OCI-LY1 (cell line): ENCODE measurements around the gene INO80E.

Experiments
- H2AFZ ChIP-seq: fragments of 200-600 bp; sonication (generic), shearing (Covaris generic); 2 replicates; pipeline ENCODE4 v1.6.0; 2014; ENCODE audit warnings: antibody characterized with exemption, mild to moderate bottlenecking, low read length
- H3F3A ChIP-seq: fragments of 200-600 bp; sonication (generic), shearing (Covaris generic); 2 replicates; pipeline ENCODE4 v1.6.0; 2014; ENCODE audit warnings: mild to moderate bottlenecking, antibody characterized with exemption, low read length, moderate library complexity; ENCODE audit not compliant: insufficient read depth
- H3K27ac ChIP-seq: fragments of 200-600 bp; sonication (generic); 2 replicates; pipeline ENCODE4 v1.5.1; 2014; ENCODE audit warnings: low read length, mixed run types, mild to moderate bottlenecking, low read depth; ENCODE audit not compliant: poor library complexity, severe bottlenecking
- H3K27me3 ChIP-seq: fragments of 200-600 bp; sonication (generic); 2 replicates; pipeline ENCODE4 v1.6.0; 2014; ENCODE audit warnings: antibody characterized with exemption, mild to moderate bottlenecking, low read length, moderate library complexity; ENCODE audit not compliant: insufficient read depth
- H3K36me3 ChIP-seq: fragments of 200-600 bp; sonication (generic); 2 replicates; pipeline ENCODE4 v1.6.1; 2014; ENCODE audit warnings: mild to moderate bottlenecking, antibody characterized with exemption, low read length, moderate library complexity, mixed read lengths; ENCODE audit not compliant: insufficient read depth
- H3K4me1 ChIP-seq: fragments of 200-600 bp; sonication (generic); 2 replicates; pipeline ENCODE4 v1.5.1; 2014; ENCODE audit warnings: mild to moderate bottlenecking, low read length, moderate library complexity; ENCODE audit not compliant: insufficient read depth, severe bottlenecking
- H3K4me2 ChIP-seq: fragments of 200-600 bp; sonication (generic), shearing (Covaris generic); 2 replicates; pipeline ENCODE4 v1.6.1; 2014; ENCODE audit warnings: low read length
- H3K4me3 ChIP-seq: fragments of 200-600 bp; sonication (generic); 2 replicates; pipeline ENCODE4 v1.5.1; 2014; ENCODE audit warnings: low read length, low read depth, mild to moderate bottlenecking, mixed read lengths; ENCODE audit not compliant: poor library complexity, severe bottlenecking
- H3K79me2 ChIP-seq: fragments of 200-600 bp; shearing (Covaris generic); 2 replicates; pipeline ENCODE4 v1.6.1; 2016; ENCODE audit warnings: mixed run types, low read length, mixed read lengths; ENCODE audit not compliant: insufficient read depth
- H3K9ac ChIP-seq: fragments of 200-600 bp; sonication (generic), shearing (Covaris generic); 2 replicates; pipeline ENCODE4 v1.6.1; 2014; ENCODE audit warnings: mild to moderate bottlenecking, low read length, mixed read lengths
- H3K9me2 ChIP-seq: fragments of 200-600 bp; sonication (generic), shearing (Covaris generic); 2 replicates; pipeline ENCODE4 v1.6.1; 2014; ENCODE audit warnings: low read depth, mild to moderate bottlenecking, low read length, mixed read lengths
- H3K9me3 ChIP-seq: fragments of 200-600 bp; shearing (Covaris generic); 2 replicates; pipeline ENCODE4 v1.6.1; 2014; ENCODE audit warnings: low read length, mixed read lengths
- H4K20me1 ChIP-seq: fragments of 200-600 bp; sonication (generic), shearing (Covaris generic); 2 replicates; pipeline ENCODE4 v1.6.0; 2016; ENCODE audit warnings: mild to moderate bottlenecking, low read length; ENCODE audit not compliant: insufficient read depth
- EZH2 ChIP-seq: fragments of 200-600 bp; sonication (generic), shearing (Covaris generic); IDR thresholded peaks from 2 replicates; pipeline ENCODE4 v1.8.0; 2017; ENCODE audit warnings: borderline replicate concordance, mixed run types, mild to moderate bottlenecking, antibody characterized with exemption, low read length, moderate library complexity, mixed read lengths
- TF ChIP-seq, protein P1 (sequence below): fragments of 200-600 bp; sonication (generic), shearing (Covaris generic); IDR thresholded peaks from 2 replicates; pipeline ENCODE4 v1.5.1; 2017; ENCODE audit warnings: mild to moderate bottlenecking, antibody characterized with exemption, low read length, moderate library complexity, mixed read lengths

INO80E gene

DNA sequence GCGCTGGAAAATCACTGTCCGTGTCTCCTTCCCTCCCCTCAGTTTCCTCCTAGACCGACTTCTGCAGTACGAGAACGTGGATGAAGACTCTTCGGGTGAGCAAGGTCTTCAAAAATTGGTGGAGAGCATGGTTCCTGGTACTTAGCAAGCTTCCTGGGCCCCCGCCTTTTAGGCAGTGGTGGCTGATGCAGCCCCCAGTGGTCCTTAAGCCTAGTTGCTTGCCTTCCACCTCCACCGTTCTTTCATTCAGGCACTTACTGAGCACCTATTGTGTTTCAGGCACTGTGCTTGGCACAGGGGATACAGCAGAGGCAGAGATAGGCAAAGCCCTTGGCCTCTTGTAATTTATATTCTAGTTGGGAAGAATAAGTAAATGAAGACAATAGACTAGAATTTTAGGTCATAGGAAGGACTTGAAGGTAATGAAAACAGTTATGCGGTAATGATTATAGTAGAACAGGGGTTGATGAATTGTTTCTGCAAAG lies 767 bp downstream of the INO80E start:
- Histone ChIP-seq H3F3A (no peaks in the 10 kb centered on the region), H3K27ac (peak overlapping the region; percentile 45), H3K79me2 (no peaks in the 10 kb centered on the region), H3K36me3 (peaks cover 49% of the 10 kb centered on the region), H3K4me1 (peaks cover 27% of the 10 kb centered on the region), H4K20me1 (no peaks in the 10 kb centered on the region), H3K9me3 (no peaks in the 10 kb centered on the region), H3K4me3 (peak overlapping the region; percentile 84), H3K4me2 (peak overlapping the region; percentile 74), H3K9me2 (no peaks in the 10 kb centered on the region), H3K27me3 (no peaks in the 10 kb centered on the region), H3K9ac (peak overlapping the region; percentile 84), H2AFZ (no peak overlapping the region)
- TF ChIP-seq, protein P1, sequence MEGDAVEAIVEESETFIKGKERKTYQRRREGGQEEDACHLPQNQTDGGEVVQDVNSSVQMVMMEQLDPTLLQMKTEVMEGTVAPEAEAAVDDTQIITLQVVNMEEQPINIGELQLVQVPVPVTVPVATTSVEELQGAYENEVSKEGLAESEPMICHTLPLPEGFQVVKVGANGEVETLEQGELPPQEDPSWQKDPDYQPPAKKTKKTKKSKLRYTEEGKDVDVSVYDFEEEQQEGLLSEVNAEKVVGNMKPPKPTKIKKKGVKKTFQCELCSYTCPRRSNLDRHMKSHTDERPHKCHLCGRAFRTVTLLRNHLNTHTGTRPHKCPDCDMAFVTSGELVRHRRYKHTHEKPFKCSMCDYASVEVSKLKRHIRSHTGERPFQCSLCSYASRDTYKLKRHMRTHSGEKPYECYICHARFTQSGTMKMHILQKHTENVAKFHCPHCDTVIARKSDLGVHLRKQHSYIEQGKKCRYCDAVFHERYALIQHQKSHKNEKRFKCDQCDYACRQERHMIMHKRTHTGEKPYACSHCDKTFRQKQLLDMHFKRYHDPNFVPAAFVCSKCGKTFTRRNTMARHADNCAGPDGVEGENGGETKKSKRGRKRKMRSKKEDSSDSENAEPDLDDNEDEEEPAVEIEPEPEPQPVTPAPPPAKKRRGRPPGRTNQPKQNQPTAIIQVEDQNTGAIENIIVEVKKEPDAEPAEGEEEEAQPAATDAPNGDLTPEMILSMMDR: no peak
- TF ChIP-seq EZH2: no peak

DNA sequence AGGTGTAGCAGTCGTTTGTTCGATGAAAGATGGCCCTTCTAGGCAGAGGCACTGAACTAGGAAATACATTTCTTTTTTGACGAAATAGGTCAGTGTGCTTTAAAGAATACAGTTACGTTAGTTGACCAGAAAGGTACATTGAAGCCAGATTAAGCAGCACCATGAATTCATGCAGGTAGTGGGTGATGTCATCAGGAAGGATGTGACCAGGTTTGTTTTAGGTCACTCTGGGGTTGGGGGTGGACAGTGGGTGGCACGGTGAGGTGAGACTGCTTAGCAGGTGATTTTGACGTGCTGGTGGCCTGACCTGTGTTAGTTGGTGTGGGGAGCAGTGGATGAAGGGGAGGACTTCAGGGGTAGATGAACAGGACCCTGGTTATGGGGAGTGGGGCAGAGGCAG lies 3.6 kb downstream of the INO80E start:
- H3K4me2 ChIP-seq: no peak overlapping the region

DNA sequence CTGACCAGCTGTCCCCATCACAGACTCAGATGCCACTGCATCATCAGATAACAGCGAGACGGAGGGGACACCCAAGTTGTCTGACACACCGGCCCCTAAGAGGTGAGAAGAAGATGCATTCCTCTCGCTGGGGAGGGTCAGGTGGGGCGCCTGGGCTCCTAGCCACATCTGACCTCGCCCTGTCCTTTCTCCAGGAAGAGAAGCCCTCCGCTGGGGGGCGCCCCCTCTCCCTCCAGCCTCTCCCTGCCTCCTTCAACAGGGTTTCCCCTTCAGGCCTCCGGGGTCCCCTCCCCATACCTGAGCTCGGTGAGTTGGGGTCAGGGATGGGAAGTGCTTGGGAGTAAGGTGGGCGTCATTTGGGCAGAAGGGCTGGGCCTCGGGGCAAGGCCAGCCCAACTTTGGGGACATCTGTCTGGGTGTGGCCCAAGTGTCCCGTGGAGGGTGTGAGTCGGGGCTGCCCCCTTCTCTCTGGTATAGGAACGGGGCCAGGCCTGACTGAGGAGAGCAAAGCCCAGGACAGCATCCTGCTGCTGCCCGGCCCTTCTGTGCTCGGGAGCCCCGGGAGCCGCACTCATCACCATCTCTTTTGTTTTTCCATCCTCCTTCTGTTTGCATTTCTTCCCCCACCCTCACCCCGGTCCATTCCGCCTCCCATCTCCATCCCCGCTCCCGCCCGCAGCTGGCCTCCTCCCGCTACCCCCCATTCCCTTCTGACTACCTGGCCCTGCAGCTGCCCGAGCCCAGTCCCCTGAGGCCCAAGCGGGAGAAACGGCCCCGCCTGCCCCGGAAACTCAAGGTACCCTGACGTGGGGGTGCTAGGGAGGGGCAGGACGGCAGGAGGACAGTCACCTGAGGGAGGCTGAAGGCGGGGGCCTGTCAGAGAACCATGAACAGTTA lies 4.9 kb downstream of the INO80E start:
- no peak overlapping the region for H2AFZ ChIP-seq
- H3K27me3 ChIP-seq: no peaks in the 10 kb centered on the region
- H3K9ac ChIP-seq: no peak overlapping the region
- H3K27ac ChIP-seq: no peak overlapping the region
- H3F3A ChIP-seq: no peaks in the 10 kb centered on the region
- TF ChIP-seq, protein P1: peak; percentile 27
- no peak for TF ChIP-seq EZH2
- peaks cover 41% of the 10 kb centered on the region for H3K36me3 ChIP-seq
- peaks cover 8% of the 10 kb centered on the region for H3K4me1 ChIP-seq
- no peak overlapping the region for H3K4me2 ChIP-seq
- no peaks in the 10 kb centered on the region for H3K79me2 ChIP-seq
- no peak overlapping the region for H3K4me3 ChIP-seq
- no peaks in the 10 kb centered on the region for H3K9me2 ChIP-seq
- no peaks in the 10 kb centered on the region for H3K9me3 ChIP-seq
- no peaks in the 10 kb centered on the region for H4K20me1 ChIP-seq

More for the DNA sequence above, 3.6 kb downstream of the INO80E start:
- Histone ChIP-seq H3K9me2 (no peaks in the 10 kb centered on the region), H2AFZ (no peak overlapping the region), H3F3A (no peaks in the 10 kb centered on the region), H3K79me2 (no peaks in the 10 kb centered on the region), H3K4me3 (no peak overlapping the region), H3K27me3 (no peaks in the 10 kb centered on the region), H3K9ac (no peak overlapping the region), H3K36me3 (peaks cover 38% of the 10 kb centered on the region), H4K20me1 (no peaks in the 10 kb centered on the region), H3K4me1 (peaks cover 18% of the 10 kb centered on the region), H3K27ac (no peak overlapping the region), H3K9me3 (no peaks in the 10 kb centered on the region)
- TF ChIP-seq EZH2: no peak
- TF ChIP-seq, protein P1: no peak
